Heart right ventricle (tissue), 16 donors: ENCODE data around the gene PDE9A. TPM values are rescaled to one million over a fixed set of nuclear protein-coding genes. Genes with fewer than 3 reads are reported as not detected.

Source experiments
- ATAC-seq, 8 donors: fragments of 200-7000 bp; cut with Tn5 transposase; one replicate each; pipeline ENCODE4 v1.9.1; 2020; ENCODE audit warnings: mild to moderate bottlenecking in 8 of 8, moderate library complexity in 8 of 8, moderate number of reproducible peaks in 1 of 8
- DNase-seq, 2 donors: peaks; one replicate each; pipeline ENCODE4 v3.0.0-alpha.2; 2020
- H3K27ac ChIP-seq, 10 donors: fragments of 200-600 bp; sonication (generic) in 2 of 10; one replicate each; pipeline versions ENCODE4 v1.5.0 to v1.8.0; 2020 to 2022; ENCODE audit warnings: mild to moderate bottlenecking in 3 of 10
- H3K27me3 ChIP-seq, 7 donors: fragments of 200-600 bp; one replicate each; pipeline ENCODE4 v1.8.0; 2021 to 2022; ENCODE audit warnings: mild to moderate bottlenecking in 2 of 7
- H3K36me3 ChIP-seq, 9 donors: fragments of 200-600 bp; sonication (generic) in 1 of 9; one replicate each; pipeline versions ENCODE4 v1.5.0 to v1.8.0; 2020 to 2022; ENCODE audit warnings: mild to moderate bottlenecking in 2 of 9
- H3K4me1 ChIP-seq, 9 donors: fragments of 200-600 bp; sonication (generic) in 1 of 9; one replicate each; pipeline versions ENCODE4 v1.5.0 to v1.8.0; 2020 to 2022; ENCODE audit warnings: mild to moderate bottlenecking in 4 of 9
- H3K4me3 ChIP-seq, 10 donors: fragments of 200-600 bp; sonication (generic) in 2 of 10; one replicate each; pipeline versions ENCODE4 v1.5.0 to v1.8.0; 2020 to 2022; ENCODE audit warnings: mild to moderate bottlenecking in 7 of 10, moderate library complexity in 2 of 10
- H3K9me3 ChIP-seq, 11 donors: fragments of 200-600 bp in 10 of 11; sonication (generic) in 2 of 11; one replicate each; pipeline versions ENCODE4 v1.5.0 to v1.8.0; 2013 to 2022; ENCODE audit warnings: mild to moderate bottlenecking in 2 of 11, control low read depth in 1 of 11, moderate library complexity in 1 of 11
- WGBS, 2 donors: extraction: QIAGEN DNeasy Blood & Tissue Kit; methylation state at CpG; one replicate each; pipeline ENCODE4 v1.1.7; 2013; ENCODE audit warnings: inconsistent platforms in 1 of 2; 5-methylcytosine and 5-hydroxymethylcytosine counted together
- intact Hi-C, 10 donors: fragments of 100-400 bp; cut with DNase I; formaldehyde crosslinking; loops; one replicate each; pipeline versions ENCODE4 v1.11.1 to v1.14.2; 2022
- polyA plus RNA-seq, 2 donors: library from polyadenylated mRNA; stranded (reverse); fragments of 200-250 nt; gene quantifications; one replicate each; pipeline ENCODE4 v1.2.3, GENCODE V29; 2013
- total RNA-seq, 10 donors: library from RNA; stranded (reverse); fragmentation: NEBNext Ultra II Directional in 3 of 10; extraction: Animal tissue kit (Norgen Biotek cat#: 25700) in 3 of 10; gene quantifications; one replicate each; pipeline versions ENCODE4 v1.2.1 to v1.2.4, GENCODE V29; 2021 to 2023
- TF ChIP-seq, protein P1 (sequence below), 9 donors: fragments of 200-600 bp; sonication (generic) in 2 of 9; IDR thresholded peaks; one replicate each; pipeline versions ENCODE4 v1.5.0 to v1.8.0; 2021 to 2022; ENCODE audit warnings: antibody characterized with exemption in 9 of 9, mild to moderate bottlenecking in 5 of 9, moderate library complexity in 1 of 9
- donor health status: Arrhythmogenic right ventricular cardiomyopathy.
- donor health status: ischemic (EF 13 %, LVEDD 7.1; RV severe dilation, severe dysfunction).
- donor health status: healthy with polysubstance abuse.
- donor health status: DM: no; HTN: yes; CAD: no.
- donor health status: DM: no; HTN: no; CAD: no.
- donor health status: ischemic (EF 25% LVEDD 6.9; RV normal size, moderate dysfunction).
- donor health status: ischemic (EF 25% LVEDD 5.7; RV mildly dilated, moderate dysfunction).
- donor health status: healthy.
- donor health status: DM: yes; HTN: yes; CAD: no.
- donor health status: Ischemic cardiomyopathy.
- donor health status: ischemic (EF 35%, LVEDD 5.7; RV mildly dilated, moderate dysfunction).
- donor health status: nonischemic (EF 11% LVEDD 7.7; RV severe dilation, severe dysfunction).
- donor health status: DM: yes; HTN: yes; CAD: no.
- donor health status: PGD.
- donor health status: ischemic (EF 29% LVEDD 5.4; RV normal size, mild dysfunction).
- donor health status: nonischemic (EF 23%, LVEDD 6.1; RV moderate dilation, normal function).

Gene PDE9A
- total and polyA plus RNA-seq, 12 donors, result 1.2 to 7.0 (median 2.2) TPM

GRCh38 chr21:42623694-42624093 is 29.7 kb upstream of the PDE9A start:
- intact Hi-C loops, result no loop called here
- TF ChIP-seq, protein P1, sequence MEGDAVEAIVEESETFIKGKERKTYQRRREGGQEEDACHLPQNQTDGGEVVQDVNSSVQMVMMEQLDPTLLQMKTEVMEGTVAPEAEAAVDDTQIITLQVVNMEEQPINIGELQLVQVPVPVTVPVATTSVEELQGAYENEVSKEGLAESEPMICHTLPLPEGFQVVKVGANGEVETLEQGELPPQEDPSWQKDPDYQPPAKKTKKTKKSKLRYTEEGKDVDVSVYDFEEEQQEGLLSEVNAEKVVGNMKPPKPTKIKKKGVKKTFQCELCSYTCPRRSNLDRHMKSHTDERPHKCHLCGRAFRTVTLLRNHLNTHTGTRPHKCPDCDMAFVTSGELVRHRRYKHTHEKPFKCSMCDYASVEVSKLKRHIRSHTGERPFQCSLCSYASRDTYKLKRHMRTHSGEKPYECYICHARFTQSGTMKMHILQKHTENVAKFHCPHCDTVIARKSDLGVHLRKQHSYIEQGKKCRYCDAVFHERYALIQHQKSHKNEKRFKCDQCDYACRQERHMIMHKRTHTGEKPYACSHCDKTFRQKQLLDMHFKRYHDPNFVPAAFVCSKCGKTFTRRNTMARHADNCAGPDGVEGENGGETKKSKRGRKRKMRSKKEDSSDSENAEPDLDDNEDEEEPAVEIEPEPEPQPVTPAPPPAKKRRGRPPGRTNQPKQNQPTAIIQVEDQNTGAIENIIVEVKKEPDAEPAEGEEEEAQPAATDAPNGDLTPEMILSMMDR (IDR thresholded peaks at IDR 0.05), result no peak
- Histone ChIP-seq H3K27me3 (peaks cover 0 to 63% (median 46%) of the 10 kb centered on the region in 7 donors), H3K4me3 (no peak overlapping the region), H3K36me3 (no peaks in the 10 kb centered on the region), H3K27ac (no peak overlapping the region), H3K4me1 (peaks cover 0 to 9% (median 0%) of the 10 kb centered on the region in 9 donors), H3K9me3 (no peaks in the 10 kb centered on the region)
- DNase-seq, result no peak
- no peak for ATAC-seq
- WGBS, 2 donors, result 82% methylated on average over 7 of the region's 7 CpGs

GRCh38 chr21:42624095-42624790 is 29.2 kb upstream of the PDE9A start:
- peaks cover 0 to 9% (median 0%) of the 10 kb centered on the region in 9 donors for H3K4me1 ChIP-seq
- no peaks in the 10 kb centered on the region for H3K9me3 ChIP-seq
- DNase-seq, result no peak
- WGBS, 2 donors, result 63 to 69% methylated on average over 13 of the region's 13 CpGs
- H3K27me3 ChIP-seq, result peaks cover 0 to 57% (median 40%) of the 10 kb centered on the region in 7 donors
- no peak for ATAC-seq
- no peak overlapping the region for H3K27ac ChIP-seq
- no peak overlapping the region for H3K4me3 ChIP-seq
- intact Hi-C loops, result no loop called here
- TF ChIP-seq, protein P1 (IDR thresholded peaks at IDR 0.05), result no peak
- H3K36me3 ChIP-seq, result no peaks in the 10 kb centered on the region

- H3K4me1 ChIP-seq, result peaks cover 0 to 9% (median 0%) of the 10 kb centered on the region in 9 donors
- H3K4me3 ChIP-seq, result no peak overlapping the region
- H3K9me3 ChIP-seq, result no peaks in the 10 kb centered on the region
- TF ChIP-seq, protein P1 (IDR thresholded peaks at IDR 0.05), result no peak
- intact Hi-C loops, result no loop called here
- H3K36me3 ChIP-seq, result no peaks in the 10 kb centered on the region
- 79 to 86% methylated on average over 6 of the region's 6 CpGs for WGBS, 2 donors
- H3K27me3 ChIP-seq, result peaks cover 0 to 53% (median 33%) of the 10 kb centered on the region in 7 donors
- H3K27ac ChIP-seq, result no peak overlapping the region
- ATAC-seq (no peak), DNase-seq (no peak)
These were observed 28.5 kb upstream of the PDE9A start for GRCh38 chr21:42624936-42625335.

- 92 to 94% methylated on average over 14 of the region's 14 CpGs for WGBS, 2 donors
- DNase-seq, result no peak
- H3K4me1 ChIP-seq, result peaks cover 0 to 9% (median 0%) of the 10 kb centered on the region in 9 donors
- peaks cover 0 to 48% (median 23%) of the 10 kb centered on the region in 7 donors for H3K27me3 ChIP-seq
- H3K27ac ChIP-seq, result no peak overlapping the region
- TF ChIP-seq, protein P1 (IDR thresholded peaks at IDR 0.05), result no peak
- no peak for ATAC-seq
- no peaks in the 10 kb centered on the region for H3K36me3 ChIP-seq
- intact Hi-C loops, result no loop called here
- H3K9me3 ChIP-seq, result no peaks in the 10 kb centered on the region
- H3K4me3 ChIP-seq, result no peak overlapping the region
These were observed 27.2 kb upstream of the PDE9A start for GRCh38 chr21:42626171-42626570.
